Trophoblast cell (in vitro differentiated cells and primary cell): ENCODE results near the gene PSMD6.
A peak's percentile ranks its signal among the peaks of the same experiment; 100 is the strongest.

Experiments
- DNase-seq, 2 donors: peaks; one replicate each; pipeline ENCODE4 v3.0.0-alpha.2; 2016
- H2AFZ ChIP-seq: 2 replicates; pipeline ENCODE4 v1.6.1; 2013; ENCODE audit warnings: low read length, moderate library complexity, mild to moderate bottlenecking; ENCODE audit not compliant: insufficient read depth, poor library complexity
- H2AK5ac ChIP-seq: 2 replicates; pipeline ENCODE4 v1.6.1; 2013; ENCODE audit warnings: mild to moderate bottlenecking, low read length
- H2BK120ac ChIP-seq: 2 replicates; pipeline ENCODE4 v1.6.1; 2013; ENCODE audit warnings: low read length, mild to moderate bottlenecking, moderate library complexity; ENCODE audit not compliant: insufficient read depth, poor library complexity
- H2BK12ac ChIP-seq: 2 replicates; pipeline ENCODE4 v1.6.1; 2013; ENCODE audit warnings: mild to moderate bottlenecking, low read length, moderate library complexity
- H2BK5ac ChIP-seq: 2 replicates; pipeline ENCODE4 v1.6.1; 2013; ENCODE audit warnings: low read length, low read depth, moderate library complexity, mild to moderate bottlenecking; ENCODE audit not compliant: poor library complexity
- H3K14ac ChIP-seq: 2 replicates; pipeline ENCODE4 v1.6.1; 2013; ENCODE audit warnings: mild to moderate bottlenecking, low read length
- H3K18ac ChIP-seq: 2 replicates; pipeline ENCODE4 v1.6.1; 2013; ENCODE audit warnings: mild to moderate bottlenecking, low read length
- H3K23ac ChIP-seq: 2 replicates; pipeline ENCODE4 v1.6.1; 2013; ENCODE audit warnings: low read length
- H3K27ac ChIP-seq: 2 replicates; pipeline ENCODE4 v1.5.1; 2013; ENCODE audit warnings: low read depth, mild to moderate bottlenecking, inconsistent platforms, low read length, moderate library complexity
- H3K27me3 ChIP-seq: 2 replicates; pipeline ENCODE4 v1.6.1; 2013; ENCODE audit warnings: inconsistent platforms, mild to moderate bottlenecking, low read length, moderate library complexity; ENCODE audit not compliant: insufficient read depth
- H3K36me3 ChIP-seq, 2 experiments: 1 replicate in 1 of 2; 2 replicates in 1 of 2; pipeline ENCODE4 v1.6.1; 2013; ENCODE audit warnings: low read length in 2 of 2, mild to moderate bottlenecking in 2 of 2, moderate library complexity in 1 of 2; ENCODE audit not compliant: insufficient read depth in 2 of 2, control insufficient read depth in 1 of 2
- H3K4ac ChIP-seq: 2 replicates; pipeline ENCODE4 v1.6.1; 2013; ENCODE audit warnings: low read depth, mild to moderate bottlenecking, low read length, moderate library complexity
- H3K4me1 ChIP-seq, 2 experiments: 1 replicate in 1 of 2; 2 replicates in 1 of 2; pipeline ENCODE4 v1.6.1; 2013; ENCODE audit warnings: low read length in 2 of 2, mild to moderate bottlenecking in 2 of 2, moderate library complexity in 1 of 2; ENCODE audit not compliant: insufficient read depth in 2 of 2, control insufficient read depth in 1 of 2
- H3K4me2 ChIP-seq: 2 replicates; pipeline ENCODE4 v1.6.1; 2013; ENCODE audit warnings: inconsistent platforms, mild to moderate bottlenecking, low read length, moderate library complexity
- H3K4me3 ChIP-seq: 2 replicates; pipeline ENCODE4 v1.5.1; 2013; ENCODE audit warnings: mild to moderate bottlenecking, low read depth, low read length, inconsistent platforms
- H3K79me1 ChIP-seq: one replicate; pipeline ENCODE4 v1.6.1; 2013; ENCODE audit warnings: low read length
- H3K79me2 ChIP-seq: 2 replicates; pipeline ENCODE4 v1.6.1; 2013; ENCODE audit warnings: low read length, mild to moderate bottlenecking; ENCODE audit not compliant: control insufficient read depth, insufficient read depth, poor library complexity
- H3K9ac ChIP-seq: 2 replicates; pipeline ENCODE4 v1.6.1; 2013; ENCODE audit warnings: mild to moderate bottlenecking, low read length
- H3K9me3 ChIP-seq: 2 replicates; pipeline ENCODE4 v1.6.1; 2013; ENCODE audit warnings: low read depth, mild to moderate bottlenecking, control low read depth, inconsistent platforms, low read length; ENCODE audit not compliant: insufficient read depth
- H4K12ac ChIP-seq: 2 replicates; pipeline ENCODE4 v1.6.1; 2013; ENCODE audit warnings: low read depth, mild to moderate bottlenecking, low read length, moderate library complexity
- H4K8ac ChIP-seq: 2 replicates; pipeline ENCODE4 v1.6.1; 2013; ENCODE audit warnings: low read depth, mild to moderate bottlenecking, low read length, moderate library complexity
- H4K91ac ChIP-seq: one replicate; pipeline ENCODE4 v1.6.1; 2013; ENCODE audit warnings: low read depth, mild to moderate bottlenecking, low read length, moderate library complexity
- WGBS: extraction: QIAGEN DNeasy Blood & Tissue Kit; methylation state at CpG from one replicate; pipeline ENCODE4 v1.1.7; 2013; ENCODE audit warnings: missing lambda C conversion rate; ENCODE audit not compliant: insufficient read length, insufficient coverage; ENCODE audit errors: extremely low coverage; 5-methylcytosine and 5-hydroxymethylcytosine counted together

PSMD6 gene

DNA sequence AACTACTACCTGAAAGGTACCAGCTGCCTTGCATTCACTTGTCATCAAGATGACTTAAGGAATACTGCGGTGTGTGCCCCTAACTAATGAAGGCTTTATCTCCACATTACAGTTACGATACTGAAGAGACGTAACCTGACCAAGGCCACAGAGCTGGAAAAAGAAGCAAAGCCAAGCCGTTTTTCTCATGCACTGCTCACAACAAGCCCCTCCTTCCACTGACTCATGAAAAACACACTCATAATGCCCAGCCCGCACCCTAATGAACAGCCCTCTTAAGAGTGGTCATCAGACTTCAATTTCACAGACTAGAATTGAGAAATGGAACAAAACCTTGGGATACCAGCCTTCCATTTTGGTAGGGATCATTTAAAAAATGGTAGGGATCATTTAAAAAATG is 11.6 kb downstream of the PSMD6 start:
- Histone ChIP-seq H3K4me1 (peaks cover 0 to 3% of the 10 kb centered on the region in 2 experiments), H3K27ac (no peak overlapping the region), H4K91ac (no peak overlapping the region), H3K79me2 (no peaks in the 10 kb centered on the region), H4K12ac (no peak overlapping the region), H3K4me2 (no peak overlapping the region), H3K4ac (no peak overlapping the region), H2BK5ac (no peak overlapping the region), H3K23ac (no peak overlapping the region), H3K14ac (no peak overlapping the region), H2BK12ac (no peak overlapping the region), H4K8ac (no peak overlapping the region), H3K4me3 (no peak overlapping the region), H3K36me3 (peaks cover 9 to 41% of the 10 kb centered on the region in 2 experiments), H3K18ac (no peak overlapping the region), H2AK5ac (no peak overlapping the region), H3K9me3 (no peaks in the 10 kb centered on the region), H3K79me1 (no peaks in the 10 kb centered on the region), H2AFZ (no peak overlapping the region), H2BK120ac (no peak overlapping the region), H3K9ac (no peak overlapping the region), H3K27me3 (no peaks in the 10 kb centered on the region)
- DNase-seq: no peak
- WGBS: no CpG with 5 or more reads among the region's 5 CpGs

DNA sequence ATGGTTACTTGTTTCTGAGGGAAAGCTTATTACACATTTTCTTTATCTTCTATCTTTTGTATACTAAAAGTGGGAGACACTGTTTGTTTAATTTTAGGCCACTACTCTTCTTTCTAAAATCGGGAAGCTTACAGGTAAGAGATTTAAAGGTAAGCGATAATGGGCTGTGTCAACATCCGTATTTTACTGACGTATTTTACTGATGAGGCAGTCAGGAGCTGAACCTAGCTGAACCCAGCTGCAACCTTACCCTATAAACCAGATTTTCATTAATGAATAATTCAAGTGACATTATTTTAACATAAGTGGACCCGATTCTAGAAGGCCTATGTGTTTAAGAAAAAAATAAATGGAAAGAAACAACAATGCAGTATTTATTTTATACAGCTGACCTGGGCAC is 13.1 kb downstream of the PSMD6 start:
- Histone ChIP-seq H3K4ac (no peak overlapping the region), H3K9ac (no peak overlapping the region), H4K91ac (no peak overlapping the region), H3K4me3 (no peak overlapping the region), H2BK5ac (no peak overlapping the region), H3K27me3 (no peaks in the 10 kb centered on the region), H3K27ac (no peak overlapping the region), H4K8ac (no peak overlapping the region), H3K36me3 (peaks cover 6 to 46% of the 10 kb centered on the region in 2 experiments), H3K79me2 (no peaks in the 10 kb centered on the region), H3K4me2 (no peak overlapping the region), H3K14ac (no peak overlapping the region), H2AK5ac (no peak overlapping the region), H3K9me3 (no peaks in the 10 kb centered on the region), H3K4me1 (peaks cover 0 to 3% of the 10 kb centered on the region in 2 experiments), H2AFZ (no peak overlapping the region), H2BK12ac (no peak overlapping the region), H3K79me1 (no peaks in the 10 kb centered on the region), H3K23ac (no peak overlapping the region), H3K18ac (no peak overlapping the region), H2BK120ac (no peak overlapping the region), H4K12ac (no peak overlapping the region)
- no CpG with 5 or more reads among the region's 5 CpGs for WGBS
- DNase-seq: no peak

DNA sequence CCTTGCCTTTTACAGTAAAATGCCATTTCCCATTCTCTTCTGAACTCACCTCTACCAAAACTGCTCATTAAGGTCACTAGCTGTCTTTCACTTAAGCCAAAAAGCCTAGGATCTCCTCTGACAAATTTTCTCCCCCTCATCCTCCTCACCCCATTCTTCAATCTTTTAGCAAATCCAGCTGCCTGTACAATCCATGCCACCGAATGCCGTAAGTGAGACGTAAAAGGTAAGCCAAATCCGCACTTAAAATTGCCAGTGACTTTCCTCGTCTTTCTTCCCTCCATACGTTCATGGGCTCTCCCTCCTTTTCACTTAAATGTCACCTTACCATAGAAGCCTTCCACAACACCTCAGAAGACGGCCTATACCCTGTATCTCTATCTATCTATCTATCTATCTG is 13.8 kb downstream of the PSMD6 start:
- Histone ChIP-seq H2BK12ac (no peak overlapping the region), H3K4ac (no peak overlapping the region), H3K9me3 (no peaks in the 10 kb centered on the region), H4K91ac (no peak overlapping the region), H3K27me3 (no peaks in the 10 kb centered on the region), H3K27ac (no peak overlapping the region), H4K8ac (no peak overlapping the region), H2AK5ac (no peak overlapping the region), H3K79me1 (no peaks in the 10 kb centered on the region), H3K23ac (no peak overlapping the region), H3K9ac (no peak overlapping the region), H2AFZ (no peak overlapping the region), H3K4me3 (no peak overlapping the region), H2BK120ac (no peak overlapping the region), H3K18ac (no peak overlapping the region), H3K36me3 (peaks cover 5 to 43% of the 10 kb centered on the region in 2 experiments), H4K12ac (no peak overlapping the region), H3K4me1 (peaks cover 0 to 3% of the 10 kb centered on the region in 2 experiments), H3K4me2 (no peak overlapping the region), H3K79me2 (no peaks in the 10 kb centered on the region), H3K14ac (no peak overlapping the region), H2BK5ac (no peak overlapping the region)
- no CpG with 5 or more reads among the region's 7 CpGs for WGBS
- DNase-seq: no peak

DNA sequence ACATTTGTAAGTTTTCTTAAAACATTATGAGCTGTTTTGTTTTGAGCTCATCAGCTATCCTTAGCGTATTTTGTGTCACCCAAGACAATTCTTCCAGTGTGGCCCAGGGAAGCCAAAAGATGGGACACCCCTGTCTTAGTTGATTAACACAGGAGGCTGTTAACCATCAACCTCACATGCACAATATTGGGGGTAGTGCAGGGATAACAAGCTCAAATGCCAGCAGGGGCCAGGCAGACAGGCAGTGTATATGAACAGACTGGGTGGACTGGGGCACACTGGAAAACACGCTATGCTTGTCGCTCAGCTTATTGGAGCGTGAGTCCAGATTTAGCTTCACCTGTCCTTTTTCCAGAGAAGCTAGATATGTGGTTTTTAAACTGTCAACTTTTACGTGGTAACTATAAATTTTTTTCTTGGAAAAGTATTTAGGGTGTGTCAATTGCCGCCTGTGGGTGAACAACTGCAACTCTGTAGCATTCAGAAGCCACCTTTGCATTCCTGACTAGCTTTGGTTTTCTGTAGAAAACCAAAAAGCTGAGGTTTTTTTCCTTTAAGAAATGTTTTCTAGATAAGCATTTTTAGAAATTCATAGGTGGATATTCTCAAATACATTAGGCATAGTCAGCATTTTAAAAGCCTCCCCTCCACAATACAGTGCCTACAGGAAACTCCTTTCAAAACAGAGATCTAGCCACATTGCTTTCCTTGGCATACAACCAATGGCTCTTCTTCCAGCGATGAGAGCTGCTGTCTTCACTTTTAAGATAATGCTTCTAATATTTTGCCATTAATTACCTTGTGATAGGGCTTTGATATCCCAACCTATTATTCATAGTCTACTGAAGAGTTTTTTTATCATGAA is 14.6 kb downstream of the PSMD6 start:
- H3K27ac ChIP-seq: no peak overlapping the region

More for the DNA sequence above, 14.6 kb downstream of the PSMD6 start:
- H2BK5ac ChIP-seq: no peak overlapping the region
- H3K4me1 ChIP-seq: peaks cover 0 to 3% of the 10 kb centered on the region in 2 experiments
- H4K8ac ChIP-seq: no peak overlapping the region
- no peaks in the 10 kb centered on the region for H3K27me3 ChIP-seq
- no peak overlapping the region for H3K4me3 ChIP-seq
- H3K23ac ChIP-seq: no peak overlapping the region
- H3K9me3 ChIP-seq: no peaks in the 10 kb centered on the region
- H3K4ac ChIP-seq: no peak overlapping the region
- no peak overlapping the region for H2BK12ac ChIP-seq
- no peak overlapping the region for H4K12ac ChIP-seq
- DNase-seq: peak in 1 of 2 donors; percentile 32
- H2AFZ ChIP-seq: no peak overlapping the region
- H3K14ac ChIP-seq: no peak overlapping the region
- H2AK5ac ChIP-seq: no peak overlapping the region
- H3K36me3 ChIP-seq: peaks cover 4 to 44% of the 10 kb centered on the region in 2 experiments
- WGBS: no CpG with 5 or more reads among the region's 7 CpGs
- H3K18ac ChIP-seq: no peak overlapping the region
- no peak overlapping the region for H2BK120ac ChIP-seq
- H3K79me2 ChIP-seq: no peaks in the 10 kb centered on the region
- H3K79me1 ChIP-seq: no peaks in the 10 kb centered on the region
- no peak overlapping the region for H3K4me2 ChIP-seq
- H4K91ac ChIP-seq: no peak overlapping the region
- no peak overlapping the region for H3K9ac ChIP-seq
